ENCODE data around the gene RNASE12. TPM values are rescaled to one million over a fixed set of nuclear protein-coding genes. Genes with fewer than 3 reads are reported as not detected.
"Not testable (repeated sequence)": the region's sequence is repeated elsewhere in the genome, so short reads cannot be mapped to it uniquely, and the experiment has no call there.

The RNASE12 gene
- total and polyA plus RNA-seq, 2 experiments from 2014 or later: not detected

- Histone ChIP-seq H3K27ac (no peak overlapping the region), H2AFZ (no peak overlapping the region), H3K9me3 (ENCODE audit: low read depth) (no peaks in the 10 kb centered on the region), H3K9me2 (replicated peaks; ENCODE audit: insufficient read depth) (no peaks in the 10 kb centered on the region), H3K27me3 (no peaks in the 10 kb centered on the region), H4K20me1 (ENCODE audit: insufficient read depth, poor library complexity, severe bottlenecking) (no peaks in the 10 kb centered on the region), H3K79me2 (no peaks in the 10 kb centered on the region), H3K36me3 (replicated peaks; ENCODE audit: insufficient read depth, low read depth) (no peaks in the 10 kb centered on the region), H3K4me2 (no peak overlapping the region), H3K4me1 (ENCODE audit: insufficient read depth) (no peaks in the 10 kb centered on the region), H3K4me3 (no peak overlapping the region)
- TF ChIP-seq EZH2 (IDR thresholded peaks at IDR 0.05; ENCODE audit: borderline replicate concordance) (no peak), EZH2phosphoT487 (IDR thresholded peaks at IDR 0.05; ENCODE audit: low read depth, severe bottlenecking, unreplicated experiment) (no peak), CTCF (IDR thresholded peaks at IDR 0.05; ENCODE audit: poor library complexity) (no peak)
- WGBS (ENCODE audit: low lambda C conversion rate, missing lambda C conversion rate): 80% methylated on average over 4 of the region's 4 CpGs
- no peak for DNase-seq (ENCODE audit: low spot score)
These were observed 10.9 kb downstream of the RNASE12 start for GRCh38 chr14:20580242-20580641.

GRCh38 chr14:20578784-20579502 lies 12.2 kb downstream of the RNASE12 start:
- no peak overlapping the region for H3K4me3 ChIP-seq
- no peak for DNase-seq (ENCODE audit: low spot score)
- no peaks in the 10 kb centered on the region for H3K4me1 ChIP-seq (ENCODE audit: insufficient read depth)
- no peaks in the 10 kb centered on the region for H3K9me2 ChIP-seq (replicated peaks; ENCODE audit: insufficient read depth)
- WGBS (ENCODE audit: low lambda C conversion rate, missing lambda C conversion rate): 77% methylated on average over 14 of the region's 14 CpGs
- H4K20me1 ChIP-seq (ENCODE audit: insufficient read depth, poor library complexity, severe bottlenecking): no peaks in the 10 kb centered on the region
- no peaks in the 10 kb centered on the region for H3K9me3 ChIP-seq (ENCODE audit: low read depth)
- H3K27me3 ChIP-seq: no peaks in the 10 kb centered on the region
- no peak overlapping the region for H3K4me2 ChIP-seq
- no peaks in the 10 kb centered on the region for H3K36me3 ChIP-seq (replicated peaks; ENCODE audit: insufficient read depth, low read depth)
- TF ChIP-seq EZH2phosphoT487 (IDR thresholded peaks at IDR 0.05; ENCODE audit: low read depth, severe bottlenecking, unreplicated experiment): no peak
- no peak for TF ChIP-seq CTCF (IDR thresholded peaks at IDR 0.05; ENCODE audit: poor library complexity)
- TF ChIP-seq EZH2 (IDR thresholded peaks at IDR 0.05; ENCODE audit: borderline replicate concordance): no peak
- no peaks in the 10 kb centered on the region for H3K79me2 ChIP-seq
- H2AFZ ChIP-seq: no peak overlapping the region
- H3K27ac ChIP-seq: no peak overlapping the region

GRCh38 chr14:20578325-20578724 lies 12.9 kb downstream of the RNASE12 start:
- Histone ChIP-seq H3K4me3 (no peak overlapping the region), H3K9me2 (replicated peaks; ENCODE audit: insufficient read depth) (no peaks in the 10 kb centered on the region), H3K79me2 (no peaks in the 10 kb centered on the region), H3K9me3 (ENCODE audit: low read depth) (no peaks in the 10 kb centered on the region), H3K36me3 (replicated peaks; ENCODE audit: insufficient read depth, low read depth) (no peaks in the 10 kb centered on the region), H3K4me2 (no peak overlapping the region), H3K4me1 (ENCODE audit: insufficient read depth) (no peaks in the 10 kb centered on the region), H2AFZ (no peak overlapping the region), H3K27ac (no peak overlapping the region), H3K27me3 (no peaks in the 10 kb centered on the region), H4K20me1 (ENCODE audit: insufficient read depth, poor library complexity, severe bottlenecking) (no peaks in the 10 kb centered on the region)
- WGBS (ENCODE audit: low lambda C conversion rate, missing lambda C conversion rate): 47% methylated on average over 3 of the region's 3 CpGs
- TF ChIP-seq CTCF (IDR thresholded peaks at IDR 0.05; ENCODE audit: poor library complexity) (no peak), EZH2phosphoT487 (IDR thresholded peaks at IDR 0.05; ENCODE audit: low read depth, severe bottlenecking, unreplicated experiment) (no peak), EZH2 (IDR thresholded peaks at IDR 0.05; ENCODE audit: borderline replicate concordance) (no peak)
- DNase-seq (ENCODE audit: low spot score): no peak

GRCh38 chr14:20572382-20572990 lies 18.7 kb downstream of the RNASE12 start:
- not testable (repeated sequence) for H3K9me2 ChIP-seq (replicated peaks; ENCODE audit: insufficient read depth); H3K27ac ChIP-seq; H3K79me2 ChIP-seq; H3K27me3 ChIP-seq; H4K20me1 ChIP-seq (ENCODE audit: insufficient read depth, poor library complexity, severe bottlenecking); H3K4me2 ChIP-seq; H3K4me3 ChIP-seq; DNase-seq (ENCODE audit: low spot score); H3K36me3 ChIP-seq (replicated peaks; ENCODE audit: insufficient read depth, low read depth); H3K9me3 ChIP-seq (ENCODE audit: low read depth); H2AFZ ChIP-seq; H3K4me1 ChIP-seq (ENCODE audit: insufficient read depth)
- whole genome bisulfite sequencing (ENCODE audit: low lambda C conversion rate, missing lambda C conversion rate): 56% methylated on average over 4 of the region's 4 CpGs

GRCh38 chr14:20570720-20571119 lies 20.5 kb downstream of the RNASE12 start:
- WGBS (ENCODE audit: low lambda C conversion rate, missing lambda C conversion rate): 72% methylated on average over 1 of the region's 1 CpG
- H3K9me2 ChIP-seq (replicated peaks; ENCODE audit: insufficient read depth): not testable (repeated sequence)

GRCh38 chr14:20569865-20570264 lies 21.3 kb downstream of the RNASE12 start:
- not testable (repeated sequence) for H3K4me2 ChIP-seq; H3K79me2 ChIP-seq; H3K4me3 ChIP-seq; H3K4me1 ChIP-seq (ENCODE audit: insufficient read depth); H3K27ac ChIP-seq; H3K9me3 ChIP-seq (ENCODE audit: low read depth); H4K20me1 ChIP-seq (ENCODE audit: insufficient read depth, poor library complexity, severe bottlenecking); H2AFZ ChIP-seq; H3K9me2 ChIP-seq (replicated peaks; ENCODE audit: insufficient read depth); DNase-seq (ENCODE audit: low spot score); H3K36me3 ChIP-seq (replicated peaks; ENCODE audit: insufficient read depth, low read depth); H3K27me3 ChIP-seq
- WGBS (ENCODE audit: low lambda C conversion rate, missing lambda C conversion rate): 100% methylated on average over 2 of the region's 2 CpGs

More at GRCh38 chr14:20570720-20571119, 20.5 kb downstream of the RNASE12 start:
- DNase-seq (ENCODE audit: low spot score); H3K79me2 ChIP-seq; H3K36me3 ChIP-seq (replicated peaks; ENCODE audit: insufficient read depth, low read depth); H3K27me3 ChIP-seq; H3K9me3 ChIP-seq (ENCODE audit: low read depth); H3K4me3 ChIP-seq; H2AFZ ChIP-seq; H4K20me1 ChIP-seq (ENCODE audit: insufficient read depth, poor library complexity, severe bottlenecking); H3K27ac ChIP-seq; H3K4me1 ChIP-seq (ENCODE audit: insufficient read depth); H3K4me2 ChIP-seq: not testable (repeated sequence)

Measured in hepatocyte (in vitro differentiated cells).